C1 segment of cervical spinal cord (tissue), 14 donors: ENCODE results near the gene RIC1.
"Not testable (repeated sequence)": the region's sequence is repeated elsewhere in the genome, so short reads cannot be mapped to it uniquely, and the experiment has no call there.

ENCODE experiments used
- DNase-seq, 14 donors: peaks; one replicate each; lab custom pipeline; 2025; lab: John Stamatoyannopoulos, UW

The RIC1 gene

GRCh38 chr9:5624655-5625054, 4.3 kb upstream of the RIC1 start:
- no peak for DNase-seq

GRCh38 chr9:5626727-5627634, 1.9 kb upstream of the RIC1 start:
- peak in 10 of 14 donors; percentile 3 to 54 (median 30) for DNase-seq

DNA sequence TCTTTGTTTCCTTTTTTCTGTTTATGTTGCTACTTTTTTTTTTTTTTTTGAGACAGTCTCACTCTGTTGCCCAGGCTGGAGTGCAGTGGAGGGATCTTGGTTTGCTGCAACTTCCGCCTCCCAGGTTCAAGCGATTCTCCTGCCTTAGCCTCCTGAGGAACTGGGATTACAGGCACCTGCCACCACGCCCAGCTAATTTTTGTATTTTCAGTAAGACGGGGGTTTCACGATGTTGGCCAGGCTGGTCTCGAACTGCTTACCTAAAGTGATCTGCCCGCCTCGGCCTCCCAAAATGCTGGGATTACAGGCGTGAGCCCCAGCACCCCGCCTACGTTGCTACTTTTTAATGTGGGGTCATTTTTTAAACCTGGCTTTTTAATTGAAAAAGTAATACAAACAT, 1.2 kb upstream of the RIC1 start:
- not testable (repeated sequence) for DNase-seq

DNA sequence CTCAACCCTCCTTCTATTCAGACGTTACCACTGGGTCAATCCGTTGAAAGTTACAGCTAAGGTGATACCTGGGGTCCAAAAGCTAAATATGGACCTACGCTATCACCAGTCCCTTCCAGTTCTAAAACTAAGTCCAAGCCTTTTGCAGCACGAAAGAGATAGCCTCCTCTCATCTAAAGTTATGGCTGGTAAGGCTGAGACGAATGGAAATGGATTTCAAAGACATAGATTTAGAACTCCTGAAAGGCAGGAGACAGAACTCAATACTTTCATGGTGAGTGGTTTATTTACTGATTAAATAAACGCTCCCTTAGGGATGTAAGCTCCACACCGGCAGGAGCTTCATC, 751 bp upstream of the RIC1 start:
- DNase-seq = no peak

DNA sequence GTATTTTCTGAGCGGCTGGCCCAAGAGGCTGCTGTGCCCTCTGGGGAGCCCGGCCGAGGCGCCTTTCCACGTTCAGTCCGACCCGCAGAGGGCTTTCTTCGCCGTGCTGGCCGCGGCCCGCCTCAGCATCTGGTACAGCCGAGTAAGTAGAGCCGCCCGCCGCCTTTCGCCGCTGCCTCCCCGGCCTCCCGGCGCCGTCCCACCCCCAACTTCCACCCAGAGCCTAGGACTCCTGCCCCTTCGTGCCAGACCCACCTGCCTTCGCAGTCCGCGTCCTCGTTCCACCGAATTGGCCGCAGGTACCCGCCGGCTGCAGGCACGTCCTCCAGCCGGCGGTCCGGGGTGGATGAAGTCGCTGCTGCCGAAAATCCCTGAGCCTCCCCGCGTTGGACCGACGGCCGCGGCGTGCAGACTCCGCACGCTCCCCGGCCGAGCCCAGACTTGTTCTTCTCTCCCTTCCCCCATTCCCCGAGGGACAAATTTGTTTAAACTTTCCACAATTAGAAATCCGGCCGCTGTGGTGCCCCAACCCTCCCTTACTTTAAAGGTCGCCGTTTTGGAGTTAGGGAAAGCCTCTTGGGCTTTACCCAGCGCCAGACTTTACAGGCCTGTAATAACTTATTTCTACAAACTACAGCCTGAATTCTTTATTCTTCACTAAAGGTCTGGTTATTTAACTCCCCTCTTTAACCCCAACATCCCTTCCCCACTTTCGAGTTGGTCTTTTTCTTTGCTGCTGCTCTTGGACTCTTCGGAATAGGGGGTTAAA, 589 bp downstream of the RIC1 start:
- DNase-seq = peak in 11 of 14 donors; percentile 37 to 77 (median 66)

DNA sequence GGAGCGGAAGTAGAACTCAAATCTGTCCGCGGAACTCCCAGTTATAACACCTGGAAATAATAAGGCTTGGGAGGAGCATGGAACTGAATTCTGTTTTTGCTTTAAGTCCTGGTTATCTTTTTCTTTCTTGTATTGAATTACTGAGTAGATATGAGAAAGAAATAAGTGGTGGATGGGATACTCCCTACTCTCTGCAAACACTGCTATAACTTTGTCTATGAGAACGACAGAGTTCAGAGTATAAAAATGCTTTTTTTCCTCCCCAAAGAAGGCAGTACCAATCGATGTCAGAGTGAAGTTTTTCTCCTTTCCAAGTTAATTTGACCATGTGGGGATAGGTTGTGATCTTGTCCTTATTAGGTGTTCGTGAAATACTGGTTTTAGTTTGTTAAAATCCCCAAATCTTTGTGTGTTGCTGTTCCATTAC, 1.2 kb downstream of the RIC1 start:
- peak in 1 of 14 donors; percentile 1 for DNase-seq

DNA sequence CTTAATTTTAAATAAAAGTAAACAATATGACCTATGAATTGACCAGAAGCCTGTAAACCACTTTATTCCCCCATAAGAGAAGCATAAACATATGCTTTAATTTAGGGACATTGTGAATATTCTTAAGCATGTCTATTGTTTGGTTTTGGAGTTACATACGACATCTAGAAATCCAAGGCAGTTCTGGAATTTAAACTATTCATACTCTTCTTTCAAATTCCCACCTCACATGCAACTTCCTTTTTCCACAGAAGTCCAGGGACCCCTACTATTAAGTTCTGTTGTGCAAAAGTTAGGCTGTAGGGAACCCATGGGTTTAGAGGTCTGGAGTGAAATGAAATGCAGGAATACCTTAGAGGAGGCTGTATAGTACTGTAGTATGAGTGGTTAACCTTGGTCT, 2.1 kb downstream of the RIC1 start:
- DNase-seq = no peak

DNA sequence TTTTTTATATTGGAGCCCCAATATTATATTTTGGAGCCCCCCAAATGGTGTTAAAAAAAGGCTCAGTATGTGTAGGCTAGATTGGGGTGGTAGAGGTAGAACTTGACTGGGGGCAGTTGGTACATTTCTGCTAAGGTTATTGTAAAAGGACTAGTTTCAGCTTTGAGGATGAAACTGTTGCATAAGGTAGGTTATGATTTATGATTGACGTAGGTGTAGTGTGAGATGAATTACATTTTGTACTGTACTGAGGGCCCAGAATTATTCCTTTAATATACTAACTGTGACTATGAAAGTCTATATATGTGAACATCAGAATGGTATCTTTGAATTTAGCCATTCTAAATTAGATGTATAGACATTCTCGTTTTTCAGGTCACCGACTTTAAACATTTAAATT, 3.6 kb downstream of the RIC1 start:
- no peak for DNase-seq

DNA sequence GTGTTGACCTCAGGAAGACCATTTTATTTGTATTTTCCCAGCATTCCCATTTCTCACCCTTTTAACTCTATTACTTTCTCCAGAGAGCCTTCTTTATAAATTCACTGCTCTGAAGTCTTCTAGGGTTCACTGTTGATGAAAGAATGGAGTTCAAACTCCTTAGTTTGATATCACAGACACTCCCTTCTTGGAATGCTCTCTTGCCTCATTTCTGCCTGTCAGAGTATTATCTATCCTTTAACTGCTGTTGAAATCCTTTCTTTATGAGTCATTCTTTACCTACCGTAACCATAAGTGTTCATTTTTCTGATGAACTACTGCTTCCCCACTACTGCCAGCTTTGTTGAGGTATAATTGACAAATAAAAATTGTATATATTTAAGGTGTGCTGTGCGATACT, 4.3 kb downstream of the RIC1 start:
- DNase-seq = no peak

DNA sequence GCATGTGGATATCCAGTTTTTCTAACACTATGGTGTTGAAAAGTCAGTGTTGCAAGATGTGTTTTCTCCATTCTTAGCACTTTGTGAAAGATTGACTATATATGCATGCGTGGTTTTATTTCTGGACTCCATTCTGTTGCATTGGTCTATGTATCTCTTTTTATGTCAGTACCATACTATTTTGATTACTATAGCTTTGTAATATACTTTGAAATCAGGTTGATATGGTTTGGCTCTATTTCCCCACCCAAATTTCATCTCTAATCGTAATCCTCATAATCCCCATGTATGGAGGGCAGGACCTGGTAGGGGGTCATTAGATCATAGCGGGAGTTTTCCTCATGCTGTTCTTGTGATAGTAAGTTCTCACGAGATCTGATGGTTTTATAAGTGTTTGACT, 6.5 kb downstream of the RIC1 start:
- no peak for DNase-seq

DNA sequence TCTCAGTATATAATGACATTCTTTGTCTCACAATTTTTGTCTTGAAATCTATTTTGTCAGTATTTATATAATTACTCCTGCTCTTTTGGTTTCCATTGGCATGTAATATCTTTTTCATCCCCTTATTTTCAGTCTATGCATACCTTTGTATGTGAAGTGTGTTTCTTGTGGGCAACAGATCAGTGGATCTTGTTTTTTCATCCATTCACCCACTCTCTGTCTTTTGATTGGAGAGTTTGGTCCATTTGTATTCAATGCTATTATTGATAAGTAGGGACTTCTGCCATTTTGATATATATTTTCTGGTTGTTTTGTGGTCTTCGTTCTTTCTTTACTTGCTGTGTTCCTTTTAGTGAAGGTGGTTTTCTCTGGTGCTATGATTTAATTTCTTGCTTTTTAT, 10.9 kb downstream of the RIC1 start:
- no peak for DNase-seq

DNA sequence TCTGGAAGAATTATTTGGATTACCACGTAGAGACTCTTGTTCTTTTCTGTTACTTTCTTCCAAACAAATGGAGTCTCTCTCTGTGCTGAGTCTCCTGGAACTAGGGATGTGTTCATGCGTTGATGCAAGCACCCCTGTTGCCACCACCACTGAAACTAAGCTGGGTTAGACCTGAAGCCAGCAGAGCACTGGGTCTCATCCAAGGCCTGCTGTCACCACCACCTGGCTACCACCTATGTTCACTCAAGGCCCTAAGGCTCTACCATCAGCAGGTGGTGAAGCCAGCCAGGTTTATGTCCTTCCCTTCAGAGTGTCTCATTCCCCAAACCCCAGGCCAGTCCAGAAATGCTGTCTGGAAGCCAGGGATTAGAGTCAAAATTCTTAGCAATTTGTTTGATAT, 13.3 kb downstream of the RIC1 start:
- peak in 2 of 14 donors; percentile 9 to 96 for DNase-seq

DNA sequence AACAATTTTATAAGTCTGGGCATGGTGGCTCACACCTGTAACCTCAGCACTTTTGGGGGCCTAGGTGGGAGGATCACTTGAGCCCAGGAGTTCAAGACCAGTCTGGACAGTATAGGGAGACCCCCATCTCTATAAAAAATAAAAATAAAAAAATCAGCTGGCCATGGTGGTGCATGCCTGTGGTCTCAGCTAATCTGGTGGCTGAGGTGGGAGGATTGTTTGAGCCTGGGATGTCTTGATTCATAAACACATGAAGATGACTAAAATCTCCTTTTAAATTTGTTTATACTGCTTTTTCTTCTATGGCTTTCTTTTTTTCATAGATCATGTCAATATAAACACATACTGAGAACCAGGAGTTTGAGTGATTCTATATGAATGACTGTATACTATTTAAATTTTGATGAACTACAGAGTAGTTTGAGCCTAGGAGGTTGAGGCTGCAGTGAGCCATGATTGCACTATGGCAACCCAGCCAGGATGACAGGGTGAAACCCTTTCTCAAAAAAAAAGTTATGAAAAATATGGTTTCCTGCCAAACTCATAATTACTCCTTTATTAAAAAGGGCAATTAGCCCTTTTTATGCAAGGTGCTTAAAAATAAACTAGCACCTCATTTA, 14.2 kb downstream of the RIC1 start:
- DNase-seq = no peak

DNA sequence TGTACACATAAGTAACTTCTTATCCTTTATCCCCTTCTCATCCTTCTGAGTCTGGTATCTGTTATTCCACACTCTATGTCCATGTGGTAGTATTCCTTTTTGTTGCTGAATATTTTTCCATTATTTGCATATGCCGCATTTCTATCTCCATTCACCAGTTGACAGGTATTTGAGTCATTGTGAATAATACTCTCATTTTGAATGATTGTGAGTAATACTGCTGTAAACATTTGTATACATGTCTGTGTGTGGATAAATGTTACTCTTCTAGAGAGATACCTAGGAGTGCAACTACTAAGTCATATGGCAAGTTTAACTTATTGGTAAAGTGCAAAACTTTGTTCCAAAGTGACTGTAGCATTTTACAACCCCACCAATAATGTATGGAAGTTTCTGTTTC, 15.6 kb downstream of the RIC1 start:
- DNase-seq = no peak

DNA sequence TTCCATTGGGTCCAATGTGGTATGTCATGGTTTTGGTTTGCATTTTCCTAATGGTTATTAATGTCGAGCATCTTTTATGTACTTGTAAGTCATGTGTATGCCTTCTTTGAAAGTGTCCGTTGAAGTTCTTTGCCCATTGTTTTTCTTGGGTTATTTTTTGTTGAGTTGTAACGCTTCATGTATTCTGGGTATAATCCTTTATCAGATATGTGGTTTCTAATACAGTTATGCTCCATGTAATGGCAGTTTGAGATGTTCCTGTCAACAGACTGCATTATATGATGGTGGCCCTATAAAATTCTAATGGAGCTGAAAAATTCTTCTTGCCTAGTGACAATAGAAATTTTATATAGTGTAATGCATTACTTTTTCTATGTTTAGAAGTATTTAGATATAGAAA, 17.2 kb downstream of the RIC1 start:
- DNase-seq = no peak

DNA sequence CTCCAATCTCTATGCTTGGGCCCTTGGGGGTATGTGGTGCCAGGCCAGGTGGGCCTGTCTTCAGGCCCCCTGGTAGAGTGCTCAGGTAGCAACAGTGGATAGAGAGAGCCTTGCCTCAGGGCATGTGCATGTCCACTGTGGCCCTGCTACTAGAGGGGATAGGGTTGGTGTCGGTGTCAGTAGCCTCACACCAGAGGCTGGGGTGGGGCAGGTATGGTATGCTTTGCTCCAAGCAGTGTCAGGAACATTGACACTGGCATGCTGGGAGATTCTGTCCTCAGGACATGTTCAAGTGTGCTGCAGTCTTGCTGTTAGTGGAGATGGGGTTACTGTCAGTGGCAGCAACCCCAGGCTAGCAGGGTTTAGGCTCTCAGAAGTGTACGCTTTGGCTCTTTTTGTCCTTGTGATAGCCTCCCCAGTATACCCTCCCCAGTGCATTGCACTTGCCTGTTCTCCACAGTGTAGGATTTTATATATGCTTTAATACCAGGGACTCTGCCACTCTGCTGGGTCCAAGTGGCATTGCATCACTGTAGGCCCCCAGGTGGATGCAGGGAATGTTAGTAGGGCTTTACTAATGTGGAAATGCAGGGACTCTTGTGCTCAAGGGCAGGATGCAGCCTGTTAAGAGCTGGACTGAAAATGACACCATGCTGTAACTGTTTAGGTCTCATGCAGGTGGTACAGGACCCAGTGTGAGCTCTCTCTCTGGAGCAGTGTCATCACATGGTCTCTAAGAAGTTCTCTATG, 21.6 kb downstream of the RIC1 start:
- no peak for DNase-seq

DNA sequence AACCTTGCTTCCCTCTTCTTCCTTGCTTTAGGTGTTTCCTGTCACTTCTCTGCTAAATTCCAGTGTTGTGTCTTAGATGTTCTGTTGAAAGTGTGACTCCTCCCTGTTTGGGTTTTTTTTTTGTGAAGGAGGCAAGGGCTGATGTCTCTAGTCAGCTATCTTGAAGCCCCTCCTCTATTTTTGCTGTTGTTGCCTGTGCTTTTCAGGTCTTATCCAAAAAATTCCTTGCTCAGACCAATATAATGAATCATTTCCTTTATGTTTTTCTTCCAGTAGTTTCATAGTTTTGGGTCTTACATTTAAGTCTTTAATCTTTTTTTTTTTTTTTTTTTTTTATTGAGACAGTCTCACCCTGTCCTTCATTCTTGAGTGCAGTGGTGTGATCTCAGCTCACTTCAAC, 22.3 kb downstream of the RIC1 start:
- DNase-seq = no peak

DNA sequence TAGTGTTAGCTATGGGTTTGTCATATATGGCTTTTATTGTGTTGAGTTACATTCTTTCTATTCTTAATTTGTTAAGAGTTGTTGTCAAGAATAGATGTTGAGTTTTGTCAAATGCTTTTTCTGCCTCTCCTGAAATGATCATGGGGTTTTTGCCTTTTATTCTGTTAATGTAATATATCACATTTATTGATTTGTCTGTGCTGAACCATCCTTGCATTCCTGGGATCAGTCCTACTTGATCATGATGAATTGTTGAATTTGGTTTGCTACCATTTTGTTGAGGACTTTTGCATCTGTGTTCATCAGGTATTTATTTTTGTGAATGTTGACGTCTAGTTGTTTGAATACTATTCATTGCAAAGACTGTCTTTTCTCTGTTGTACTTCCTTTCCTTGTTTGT, 23.9 kb downstream of the RIC1 start:
- no peak for DNase-seq

DNA sequence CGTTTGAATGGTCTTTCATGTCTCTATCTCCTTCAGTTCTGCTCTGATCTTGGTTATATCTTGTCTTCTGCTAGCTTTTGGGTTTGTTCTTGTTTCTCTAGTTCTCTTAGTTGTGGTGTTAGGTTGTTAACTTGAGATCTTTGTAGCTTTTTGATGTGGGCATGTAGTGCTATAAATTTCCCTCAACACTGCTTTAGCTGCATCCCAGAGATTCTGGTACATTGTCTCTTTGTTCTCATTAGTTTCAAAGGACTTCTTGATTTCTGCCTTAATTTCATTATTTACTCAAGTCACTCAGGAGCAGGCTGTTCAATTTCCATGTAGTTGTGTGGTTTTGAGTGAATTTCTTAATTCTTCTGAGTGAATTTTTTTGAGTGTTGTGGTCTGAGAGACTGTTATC, 33.9 kb downstream of the RIC1 start:
- DNase-seq = not testable (repeated sequence)

GRCh38 chr9:5665059-5665458, 36.2 kb downstream of the RIC1 start:
- no peak for DNase-seq

- no peak for DNase-seq
Observed at GRCh38 chr9:5667391-5667790, 38.5 kb downstream of the RIC1 start.

DNA sequence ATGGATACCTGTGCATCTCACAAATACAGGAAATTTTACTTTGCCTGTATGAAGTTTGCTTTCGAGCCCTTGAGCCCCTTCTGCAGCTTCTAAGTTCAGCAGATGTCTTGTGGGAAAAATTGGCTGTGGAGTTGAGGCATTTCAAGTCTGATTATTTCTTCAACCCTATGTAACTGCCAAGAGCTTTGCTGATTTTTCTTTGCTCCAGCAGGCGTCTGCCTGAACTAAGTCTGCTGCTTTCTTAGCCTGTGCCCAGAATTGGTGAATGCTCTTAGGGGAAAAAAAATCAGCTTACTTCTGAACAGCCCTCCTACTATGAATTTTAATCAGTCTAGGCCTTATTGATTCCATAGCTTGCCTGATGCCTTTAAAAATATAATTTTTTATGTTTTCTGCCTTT, 41.2 kb downstream of the RIC1 start:
- peak in 1 of 14 donors; percentile 7 for DNase-seq
